Neural progenitor cell (in vitro differentiated cells): ENCODE results near the gene F8. TPM values are rescaled to one million over a fixed set of nuclear protein-coding genes. Genes with fewer than 3 reads are reported as not detected.

ENCODE experiments used
- DNase-seq: peaks from one replicate; pipeline ENCODE4 v3.0.0-alpha.2; 2016; ENCODE audit warnings: low spot score
- H2AFZ ChIP-seq: fragments of 200-600 bp; sonication (generic); replicated peaks from 2 replicates; pipeline ENCODE4 v1.6.1; 2016; ENCODE audit warnings: antibody characterized with exemption
- H3F3A ChIP-seq: fragments of 200-600 bp; sonication (generic); 2 replicates; pipeline ENCODE4 v1.6.1; 2016; ENCODE audit warnings: antibody characterized with exemption, low read depth
- H3K27ac ChIP-seq: fragments of 200-600 bp; sonication (generic); 2 replicates; pipeline ENCODE4 v1.5.1; 2016; ENCODE audit warnings: mild to moderate bottlenecking
- H3K27me3 ChIP-seq: fragments of 200-600 bp; sonication (generic); 2 replicates; pipeline ENCODE4 v1.6.1; 2016; ENCODE audit warnings: mild to moderate bottlenecking, moderate library complexity
- H3K36me3 ChIP-seq: fragments of 200-600 bp; sonication (generic); 2 replicates; pipeline ENCODE4 v1.5.1; 2016
- H3K4me1 ChIP-seq: fragments of 200-600 bp; sonication (generic); 2 replicates; pipeline ENCODE4 v1.6.1; 2016; ENCODE audit warnings: mixed run types
- H3K4me2 ChIP-seq: fragments of 200-600 bp; sonication (generic); 2 replicates; pipeline ENCODE4 v1.6.1; 2016
- H3K4me3 ChIP-seq: fragments of 200-600 bp; sonication (generic); 2 replicates; pipeline ENCODE4 v1.5.1; 2016
- H3K79me2 ChIP-seq: fragments of 200-600 bp; sonication (generic); 2 replicates; pipeline ENCODE4 v1.6.1; 2016; ENCODE audit warnings: low read depth
- H3K9ac ChIP-seq: fragments of 200-600 bp; sonication (generic); 2 replicates; pipeline ENCODE4 v1.6.1; 2016
- H3K9me3 ChIP-seq: fragments of 200-600 bp; sonication (generic); 2 replicates; pipeline ENCODE4 v1.5.1; 2016; ENCODE audit warnings: low read depth
- H4K20me1 ChIP-seq: fragments of 200-600 bp; sonication (generic); 2 replicates; pipeline ENCODE4 v1.6.1; 2016; ENCODE audit warnings: low read depth
- H3K27ac Mint-ChIP-seq: 3 replicates; pipeline ENCODE4 v1.8.0; 2021; ENCODE audit warnings: mixed read lengths
- H3K27me3 Mint-ChIP-seq: 2 replicates; pipeline ENCODE4 v1.8.0; 2022; ENCODE audit warnings: low read depth, mild to moderate bottlenecking, inconsistent platforms, moderate library complexity, mixed read lengths; ENCODE audit not compliant: insufficient read depth
- H3K36me3 Mint-ChIP-seq: 3 replicates; pipeline ENCODE4 v1.8.0; 2021; ENCODE audit warnings: mixed read lengths
- H3K4me1 Mint-ChIP-seq: 3 replicates; pipeline ENCODE4 v1.8.0; 2021; ENCODE audit warnings: mixed read lengths
- H3K4me3 Mint-ChIP-seq: 3 replicates; pipeline ENCODE4 v1.8.0; 2021; ENCODE audit warnings: mild to moderate bottlenecking, moderate library complexity, mixed read lengths
- H3K9me3 Mint-ChIP-seq: 3 replicates; pipeline ENCODE4 v1.8.0; 2020; ENCODE audit warnings: mixed read lengths
- CTCF ChIP-seq: fragments of 200-600 bp; sonication (generic); IDR thresholded peaks from 2 replicates; pipeline ENCODE4 v1.5.1; 2017; ENCODE audit warnings: antibody characterized with exemption, mild to moderate bottlenecking
- EZH2 ChIP-seq: fragments of 200-600 bp; sonication (generic); IDR thresholded peaks from 2 replicates; pipeline ENCODE4 v1.6.1; 2017; ENCODE audit warnings: antibody characterized with exemption, mild to moderate bottlenecking, moderate library complexity
- EZH2phosphoT487 ChIP-seq: fragments of 200-600 bp; sonication (generic); IDR thresholded peaks from 2 replicates; pipeline ENCODE4 v1.6.1; 2017; ENCODE audit warnings: antibody characterized with exemption
- total RNA-seq: library from RNA; depleted of rRNA; stranded (reverse); fragments of >200 nt; gene quantifications from 2 replicates; pipeline ENCODE4 v1.2.3, GENCODE V29; 2015; ENCODE audit warnings: low replicate concordance

The F8 gene
- total RNA-seq, 1 donor from 2014 or later, result 4.8 TPM

- Histone ChIP-seq H4K20me1 (no peaks in the 10 kb centered on the region), H3K27me3 (no peaks in the 10 kb centered on the region), H3K4me3 (no peak overlapping the region), H3K79me2 (peaks cover 28% of the 10 kb centered on the region), H3F3A (peaks cover 3% of the 10 kb centered on the region), H3K4me1 (no peaks in the 10 kb centered on the region), H2AFZ (no peak overlapping the region), H3K9me3 (peaks cover 4% of the 10 kb centered on the region), H3K9ac (no peak overlapping the region), H3K27ac (no peak overlapping the region), H3K36me3 (no peaks in the 10 kb centered on the region), H3K4me2 (no peak overlapping the region)
- Mint-ChIP-seq H3K27ac (no peak overlapping the region), H3K4me3 (no peak overlapping the region), H3K9me3 (peaks cover 8% of the 10 kb centered on the region), H3K4me1 (peaks cover 23% of the 10 kb centered on the region), H3K27me3 (no peaks in the 10 kb centered on the region), H3K36me3 (no peaks in the 10 kb centered on the region)
- no peak for DNase-seq
- TF ChIP-seq EZH2, result no peak
Measured at GRCh38 chrX:155068165-155068564, 45.6 kb upstream of the F8 start.

GRCh38 chrX:155065035-155065734 is 42.7 kb upstream of the F8 start:
- Histone ChIP-seq H2AFZ (no peak overlapping the region), H3K79me2 (peaks cover 9% of the 10 kb centered on the region), H3K36me3 (no peaks in the 10 kb centered on the region), H3K4me1 (no peaks in the 10 kb centered on the region), H4K20me1 (no peaks in the 10 kb centered on the region), H3K9ac (no peak overlapping the region), H3K4me3 (no peak overlapping the region), H3K4me2 (no peak overlapping the region), H3K9me3 (peaks cover 4% of the 10 kb centered on the region), H3K27ac (no peak overlapping the region), H3K27me3 (no peaks in the 10 kb centered on the region), H3F3A (no peaks in the 10 kb centered on the region)
- no peak for TF ChIP-seq EZH2phosphoT487
- no peak for TF ChIP-seq EZH2
- TF ChIP-seq CTCF, result no peak
- Mint-ChIP-seq H3K4me3 (no peak overlapping the region), H3K27me3 (no peaks in the 10 kb centered on the region), H3K4me1 (peaks cover 17% of the 10 kb centered on the region), H3K27ac (no peak overlapping the region), H3K9me3 (peaks cover 2% of the 10 kb centered on the region), H3K36me3 (no peaks in the 10 kb centered on the region)
- no peak for DNase-seq

- peaks cover 2% of the 10 kb centered on the region for H3K9me3 Mint-ChIP-seq
- H3K79me2 ChIP-seq, result no peaks in the 10 kb centered on the region
Measured at GRCh38 chrX:155061760-155062159, 39.2 kb upstream of the F8 start.

More at GRCh38 chrX:155061760-155062159, 39.2 kb upstream of the F8 start:
- Mint-ChIP-seq H3K4me1 (no peaks in the 10 kb centered on the region), H3K36me3 (no peaks in the 10 kb centered on the region), H3K27me3 (no peaks in the 10 kb centered on the region), H3K27ac (no peak overlapping the region), H3K4me3 (no peak overlapping the region)
- no peaks in the 10 kb centered on the region for H4K20me1 ChIP-seq
- no peak overlapping the region for H3K27ac ChIP-seq
- H3K9me3 ChIP-seq, result peaks cover 4% of the 10 kb centered on the region
- no peak overlapping the region for H3K4me3 ChIP-seq
- TF ChIP-seq EZH2phosphoT487, result no peak
- TF ChIP-seq EZH2, result no peak
- TF ChIP-seq CTCF, result no peak
- no peaks in the 10 kb centered on the region for H3K4me1 ChIP-seq
- H3K27me3 ChIP-seq, result no peaks in the 10 kb centered on the region
- H2AFZ ChIP-seq, result no peak overlapping the region
- no peaks in the 10 kb centered on the region for H3K36me3 ChIP-seq
- H3F3A ChIP-seq, result no peaks in the 10 kb centered on the region
- no peak for DNase-seq
- H3K9ac ChIP-seq, result no peak overlapping the region
- H3K4me2 ChIP-seq, result no peak overlapping the region
